ENCODE data around the gene DGKI. TPM values are rescaled to one million over a fixed set of nuclear protein-coding genes. Genes with fewer than 3 reads are reported as not detected.

The DGKI gene
- polyA plus RNA-seq, 1 experiment: 1.4 TPM

- Histone ChIP-seq H3K36me3 (ENCODE audit: control insufficient read depth, insufficient read depth, low read length) (no peaks in the 10 kb centered on the region), H3K27me3 (ENCODE audit: control insufficient read depth, insufficient read depth, low read length) (no peaks in the 10 kb centered on the region), H3K4me3 (ENCODE audit: low read depth, low read length) (no peak overlapping the region)
- ChIA-PET CTCF (interaction anchor here (0.5 to 2.0 kb wide), 3 partner anchors 10 to 766 kb away, joined by 3 to 12 read pairs (median 7); no protein-coding TSS in a partner anchor), POLR2A (interaction anchor here (0.5 kb wide), 1 partner anchor 1465 kb away, joined by 23 read pairs; no protein-coding TSS in a partner anchor)
- no peak for DNase-seq (ENCODE audit: low read depth)
- no peak for TF ChIP-seq CTCF (IDR thresholded peaks at IDR 0.05; ENCODE audit: insufficient read depth, low read depth, low read length)
These were observed 401.5 kb downstream of the DGKI start for GRCh38 chr7:137445268-137445667.

- CTCF ChIA-PET: no interaction called here
- no peak for DNase-seq (ENCODE audit: low read depth)
- POLR2A ChIA-PET: no interaction called here
These were observed 403.2 kb downstream of the DGKI start for GRCh38 chr7:137443616-137444015.

GRCh38 chr7:137441451-137441850, 405.3 kb downstream of the DGKI start:
- CTCF ChIA-PET: interaction anchor here (2.1 kb wide), 1 partner anchor 13 kb away, joined by 6 read pairs; no protein-coding TSS in a partner anchor
- POLR2A ChIA-PET: no interaction called here
- Histone ChIP-seq H3K4me3 (ENCODE audit: low read depth, low read length) (no peak overlapping the region), H3K36me3 (ENCODE audit: control insufficient read depth, insufficient read depth, low read length) (no peaks in the 10 kb centered on the region), H3K27me3 (ENCODE audit: control insufficient read depth, insufficient read depth, low read length) (no peaks in the 10 kb centered on the region)
- TF ChIP-seq CTCF (IDR thresholded peaks at IDR 0.05; ENCODE audit: insufficient read depth, low read depth, low read length): no peak
- no peak for DNase-seq (ENCODE audit: low read depth)

More at GRCh38 chr7:137443616-137444015, 403.2 kb downstream of the DGKI start:
- no peaks in the 10 kb centered on the region for H3K36me3 ChIP-seq (ENCODE audit: control insufficient read depth, insufficient read depth, low read length)
- no peak for TF ChIP-seq CTCF (IDR thresholded peaks at IDR 0.05; ENCODE audit: insufficient read depth, low read depth, low read length)
- H3K27me3 ChIP-seq (ENCODE audit: control insufficient read depth, insufficient read depth, low read length): no peaks in the 10 kb centered on the region
- no peak overlapping the region for H3K4me3 ChIP-seq (ENCODE audit: low read depth, low read length)

GRCh38 chr7:137439829-137440825, 406.6 kb downstream of the DGKI start:
- DNase-seq (ENCODE audit: low read depth): no peak
- H3K36me3 ChIP-seq (ENCODE audit: control insufficient read depth, insufficient read depth, low read length): no peaks in the 10 kb centered on the region
- ChIA-PET POLR2A (no interaction called here), CTCF (interaction anchor here (2.1 kb wide), 1 partner anchor 15 kb away, joined by 6 read pairs; no protein-coding TSS in a partner anchor)
- no peak for TF ChIP-seq CTCF (IDR thresholded peaks at IDR 0.05; ENCODE audit: insufficient read depth, low read depth, low read length)
- H3K27me3 ChIP-seq (ENCODE audit: control insufficient read depth, insufficient read depth, low read length): no peaks in the 10 kb centered on the region
- H3K4me3 ChIP-seq (ENCODE audit: low read depth, low read length): no peak overlapping the region

- no peak overlapping the region for H3K4me3 ChIP-seq (ENCODE audit: low read depth, low read length)
- no peak for TF ChIP-seq CTCF (IDR thresholded peaks at IDR 0.05; ENCODE audit: insufficient read depth, low read depth, low read length)
- ChIA-PET POLR2A (no interaction called here), CTCF (no interaction called here)
- H3K36me3 ChIP-seq (ENCODE audit: control insufficient read depth, insufficient read depth, low read length): no peaks in the 10 kb centered on the region
- DNase-seq (ENCODE audit: low read depth): no peak
- no peaks in the 10 kb centered on the region for H3K27me3 ChIP-seq (ENCODE audit: control insufficient read depth, insufficient read depth, low read length)
These were observed 411.8 kb downstream of the DGKI start for GRCh38 chr7:137434946-137435345.
